Stomach (tissue), 9 donors: ENCODE measurements around the gene SDC3. TPM values are rescaled to one million over a fixed set of nuclear protein-coding genes. Genes with fewer than 3 reads are reported as not detected.

ENCODE experiments used
- DNase-seq, 2 donors: peaks; one replicate each; pipeline versions ENCODE4 v3.0.0 to v3.0.0-alpha.2; 2013 to 2019
- H3K27ac ChIP-seq, 5 donors: fragments of 200-600 bp in 4 of 5; sonication (generic) in 4 of 5; one replicate each; pipeline ENCODE4 v1.5.1; 2013 to 2019; ENCODE audit warnings: mild to moderate bottlenecking in 1 of 5, moderate library complexity in 1 of 5
- H3K27me3 ChIP-seq, 3 donors: fragments of 200-600 bp; sonication (generic); one replicate each; pipeline ENCODE4 v1.5.1; 2017 to 2019; ENCODE audit warnings: mixed run types in 1 of 3
- H3K36me3 ChIP-seq, 4 donors: fragments of 200-600 bp; sonication (generic); 1 replicate in 3 of 4; 2 replicates in 1 of 4; pipeline ENCODE4 v1.5.1; 2016 to 2019
- H3K4me1 ChIP-seq, 4 donors: fragments of 200-600 bp; sonication (generic); one replicate each; pipeline ENCODE4 v1.5.1; 2016 to 2019
- H3K4me3 ChIP-seq, 4 donors: fragments of 200-600 bp; sonication (generic) in 3 of 4; one replicate each; pipeline ENCODE4 v1.5.1; 2016 to 2019; ENCODE audit warnings: mild to moderate bottlenecking in 1 of 4
- H3K9me3 ChIP-seq, 4 donors: fragments of 200-600 bp; sonication (generic); one replicate each; pipeline ENCODE4 v1.5.1; 2016 to 2019
- EP300 ChIP-seq: sonication (generic); formaldehyde crosslinking; IDR thresholded peaks from one replicate; pipeline ENCODE4 v1.6.1; 2017; ENCODE audit warnings: antibody characterized with exemption
- POLR2A ChIP-seq, 4 donors: fragments of 450-650 bp; IDR thresholded peaks; one replicate each; pipeline ENCODE4 v1.6.1; 2016; ENCODE audit warnings: antibody characterized with exemption in 4 of 4, control low read depth in 2 of 4, mild to moderate bottlenecking in 1 of 4, moderate library complexity in 1 of 4
- POLR2AphosphoS5 ChIP-seq, 3 donors: sonication (generic); formaldehyde crosslinking; IDR thresholded peaks; one replicate each; pipeline ENCODE4 v1.6.1; 2016; ENCODE audit warnings: antibody characterized with exemption in 3 of 3
- WGBS, 5 donors: extraction: QIAGEN DNeasy Blood & Tissue Kit in 3 of 5; methylation state at CpG; one replicate each; pipeline versions ENCODE4 v1.1.5 to v1.1.7; 2013 to 2018; 5-methylcytosine and 5-hydroxymethylcytosine counted together
- intact Hi-C: fragments of 100-400 bp; cut with DNase I; formaldehyde crosslinking; loops from one replicate; pipeline ENCODE4 v1.15.1; 2023; ENCODE audit warnings: low total_unique reads
- polyA plus RNA-seq, 3 donors: library from polyadenylated mRNA; stranded (reverse); fragments of 200-250 nt; gene quantifications; one replicate each; pipeline ENCODE4 v1.2.3, GENCODE V29; 2013
- total RNA-seq, 5 donors: library from RNA; depleted of rRNA; stranded (reverse); fragments of >200 nt; gene quantifications; one replicate each; pipeline versions ENCODE4 v1.1.0 to v1.2.3, GENCODE V29; 2014 to 2016
- TF ChIP-seq, protein P1 (sequence below), 7 experiments: fragments of 450-650 bp in 4 of 7; fragments of 200-600 bp in 3 of 7; sonication (generic) in 3 of 7; IDR thresholded peaks; one replicate each; pipeline ENCODE4 v1.5.1; 2016 to 2019; ENCODE audit warnings: antibody characterized with exemption in 7 of 7, control low read depth in 2 of 7, mild to moderate bottlenecking in 1 of 7
- donor health status: healthy with polysubstance abuse.
- donor health status: Bipolar disorder and iron deficiency.
- donor health status: healthy.

The SDC3 gene
- total and polyA plus RNA-seq, 8 donors, result 0.58 to 47.2 (median 15.2) TPM

DNA sequence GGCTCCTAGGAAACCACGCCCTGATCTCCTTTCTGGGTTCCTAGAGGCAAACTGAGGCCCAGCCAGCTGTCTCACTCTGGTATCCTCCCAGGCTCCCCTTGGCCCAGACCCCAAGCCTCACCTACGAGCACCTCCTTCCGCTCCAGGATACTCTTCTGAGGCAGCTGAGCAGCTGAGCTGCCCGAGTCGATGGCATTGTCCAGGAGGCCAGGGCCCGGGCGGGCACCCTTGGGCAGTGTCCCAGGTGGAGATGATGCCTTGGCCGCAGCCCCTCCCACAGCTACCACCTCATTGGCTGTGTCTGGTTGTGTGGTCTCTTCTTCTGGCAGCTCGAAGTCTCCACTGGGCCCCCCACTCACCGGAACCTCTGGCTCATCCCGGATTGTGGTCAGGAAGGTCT, 34.4 kb downstream of the SDC3 start:
- intact Hi-C loops, result no loop called here
- peaks cover 21 to 60% (median 44%) of the 10 kb centered on the region in 4 donors for H3K36me3 ChIP-seq
- no peak overlapping the region for H3K4me3 ChIP-seq
- no peaks in the 10 kb centered on the region for H3K27me3 ChIP-seq
- 87 to 97% (median 95%) methylated on average over 9 to 11 of the region's 11 CpGs for WGBS, 5 donors
- peaks cover 7 to 8% (median 7%) of the 10 kb centered on the region in 4 donors for H3K9me3 ChIP-seq
- H3K4me1 ChIP-seq, result peaks cover 7 to 28% (median 20%) of the 10 kb centered on the region in 4 donors
- no peak for DNase-seq
- TF ChIP-seq POLR2AphosphoS5 (IDR thresholded peaks at IDR 0.05) (no peak), POLR2A (IDR thresholded peaks at IDR 0.05) (no peak), EP300 (no peak)
- TF ChIP-seq, protein P1, sequence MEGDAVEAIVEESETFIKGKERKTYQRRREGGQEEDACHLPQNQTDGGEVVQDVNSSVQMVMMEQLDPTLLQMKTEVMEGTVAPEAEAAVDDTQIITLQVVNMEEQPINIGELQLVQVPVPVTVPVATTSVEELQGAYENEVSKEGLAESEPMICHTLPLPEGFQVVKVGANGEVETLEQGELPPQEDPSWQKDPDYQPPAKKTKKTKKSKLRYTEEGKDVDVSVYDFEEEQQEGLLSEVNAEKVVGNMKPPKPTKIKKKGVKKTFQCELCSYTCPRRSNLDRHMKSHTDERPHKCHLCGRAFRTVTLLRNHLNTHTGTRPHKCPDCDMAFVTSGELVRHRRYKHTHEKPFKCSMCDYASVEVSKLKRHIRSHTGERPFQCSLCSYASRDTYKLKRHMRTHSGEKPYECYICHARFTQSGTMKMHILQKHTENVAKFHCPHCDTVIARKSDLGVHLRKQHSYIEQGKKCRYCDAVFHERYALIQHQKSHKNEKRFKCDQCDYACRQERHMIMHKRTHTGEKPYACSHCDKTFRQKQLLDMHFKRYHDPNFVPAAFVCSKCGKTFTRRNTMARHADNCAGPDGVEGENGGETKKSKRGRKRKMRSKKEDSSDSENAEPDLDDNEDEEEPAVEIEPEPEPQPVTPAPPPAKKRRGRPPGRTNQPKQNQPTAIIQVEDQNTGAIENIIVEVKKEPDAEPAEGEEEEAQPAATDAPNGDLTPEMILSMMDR (IDR thresholded peaks at IDR 0.05), result no peak
- no peak overlapping the region for H3K27ac ChIP-seq

DNA sequence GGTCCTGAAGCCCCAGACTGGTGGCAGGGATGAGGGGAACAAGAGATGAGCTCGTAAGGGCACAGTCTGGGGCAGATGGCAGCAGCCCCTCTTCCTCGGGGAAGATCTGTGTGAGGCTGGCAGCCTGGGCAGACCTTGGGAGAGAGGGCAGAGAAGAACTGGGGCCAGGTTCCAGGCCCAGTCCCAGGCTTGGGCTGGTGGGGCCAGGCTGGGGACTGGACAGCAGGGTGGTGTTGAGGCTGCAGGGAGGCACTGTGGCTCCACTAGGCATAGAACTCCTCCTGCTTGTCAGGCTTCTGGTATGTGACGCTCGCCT, 35.7 kb downstream of the SDC3 start:
- Histone ChIP-seq H3K4me1 (peaks cover 0 to 15% (median 12%) of the 10 kb centered on the region in 4 donors), H3K27me3 (no peaks in the 10 kb centered on the region), H3K4me3 (no peak overlapping the region), H3K27ac (no peak overlapping the region), H3K36me3 (peaks cover 21 to 60% (median 44%) of the 10 kb centered on the region in 4 donors), H3K9me3 (peaks cover 7 to 8% (median 7%) of the 10 kb centered on the region in 4 donors)
- WGBS, 5 donors, result 88 to 100% (median 96%) methylated on average over 3 to 4 of the region's 4 CpGs
- no peak for DNase-seq
- intact Hi-C loops, result no loop called here
- no peak for TF ChIP-seq POLR2A (IDR thresholded peaks at IDR 0.05)
- no peak for TF ChIP-seq EP300
- no peak for TF ChIP-seq POLR2AphosphoS5 (IDR thresholded peaks at IDR 0.05)
- TF ChIP-seq, protein P1 (IDR thresholded peaks at IDR 0.05), result no peak

DNA sequence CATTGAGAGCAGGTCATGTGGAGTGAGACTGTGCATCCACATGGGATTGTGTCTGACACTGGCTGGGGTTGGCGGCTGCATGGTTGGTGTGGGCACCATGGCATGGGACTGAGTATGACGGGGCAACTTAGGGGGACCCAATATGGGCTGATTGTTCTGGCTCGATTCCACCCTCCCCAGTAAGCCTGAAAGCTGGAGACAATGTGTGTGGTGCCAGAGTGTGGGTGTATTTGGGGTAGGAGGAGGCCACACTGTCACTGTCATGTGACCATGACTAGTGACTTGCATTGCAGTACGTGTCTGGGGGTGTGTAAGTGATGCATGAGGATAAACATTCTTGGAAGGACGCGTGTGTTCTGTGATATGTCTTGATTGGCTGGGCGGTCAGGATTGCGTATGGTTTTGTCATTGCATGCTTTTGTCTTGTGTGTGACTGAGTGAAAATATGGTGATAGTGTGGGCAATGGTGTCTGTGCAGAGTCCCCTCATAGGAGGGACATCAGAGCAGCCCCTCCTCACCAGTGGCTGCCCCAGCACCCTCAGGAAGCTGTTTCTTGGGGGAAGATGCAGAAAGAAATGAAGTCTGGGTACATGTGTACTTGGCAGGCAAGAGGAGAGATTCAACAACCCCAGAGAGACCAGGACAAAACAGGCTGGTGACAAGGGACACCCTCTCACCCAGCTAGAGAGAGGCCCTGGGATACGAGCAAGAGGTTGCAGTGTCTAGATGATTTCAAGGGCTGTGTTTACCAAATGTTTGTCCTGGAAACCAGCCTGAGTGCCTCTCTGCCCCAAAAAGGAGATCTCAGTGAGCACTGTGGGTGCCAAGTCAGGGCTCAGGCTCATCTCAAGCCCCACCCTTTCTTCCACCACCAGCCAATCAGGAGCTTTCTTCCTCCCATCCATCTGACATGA, 36.3 kb downstream of the SDC3 start:
- peaks cover 0 to 9% (median 7%) of the 10 kb centered on the region in 4 donors for H3K4me1 ChIP-seq
- no peaks in the 10 kb centered on the region for H3K27me3 ChIP-seq
- intact Hi-C loops, result no loop called here
- H3K36me3 ChIP-seq, result peaks cover 21 to 60% (median 44%) of the 10 kb centered on the region in 4 donors
- TF ChIP-seq POLR2A (IDR thresholded peaks at IDR 0.05), result no peak
- TF ChIP-seq, protein P1 (IDR thresholded peaks at IDR 0.05), result no peak
- TF ChIP-seq EP300, result no peak
- TF ChIP-seq POLR2AphosphoS5 (IDR thresholded peaks at IDR 0.05), result no peak
- H3K9me3 ChIP-seq, result peaks cover 7 to 8% (median 7%) of the 10 kb centered on the region in 4 donors
- H3K4me3 ChIP-seq, result no peak overlapping the region
- 84 to 95% (median 90%) methylated on average over 9 of the region's 9 CpGs for WGBS, 5 donors
- no peak overlapping the region for H3K27ac ChIP-seq
- no peak for DNase-seq

DNA sequence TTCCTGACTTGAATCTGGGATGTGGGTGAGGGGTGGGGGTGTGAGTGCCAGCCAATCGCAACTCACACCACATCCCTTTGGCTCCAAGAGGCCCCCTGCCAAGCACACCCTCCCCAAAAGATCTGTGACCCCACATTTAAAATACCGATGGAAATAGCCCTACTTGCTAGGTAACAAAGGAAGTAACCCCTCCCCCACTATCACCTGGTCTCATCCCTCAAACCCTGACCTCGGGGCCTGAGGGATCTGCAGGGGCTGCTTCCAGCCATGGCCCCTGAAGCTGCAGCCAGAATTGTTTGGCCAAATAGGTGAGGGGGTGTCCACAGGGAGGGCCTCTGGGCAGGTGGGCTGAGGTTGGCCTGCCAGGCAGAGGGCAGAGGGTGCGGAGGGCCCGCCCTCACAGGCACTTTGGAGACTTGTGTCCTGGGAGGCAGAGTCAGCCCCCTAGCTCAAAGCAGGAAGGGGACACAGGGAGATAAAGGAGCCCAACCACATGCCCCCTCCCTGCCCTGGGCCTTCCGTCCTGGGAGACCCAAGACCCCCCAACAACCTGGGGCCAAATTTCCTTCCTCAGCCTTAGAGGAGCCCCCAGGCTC, 37.2 kb downstream of the SDC3 start:
- WGBS, 5 donors, result 80 to 89% (median 82%) methylated on average over 6 of the region's 6 CpGs
- intact Hi-C loops, result no loop called here
- no peaks in the 10 kb centered on the region for H3K27me3 ChIP-seq
- H3K36me3 ChIP-seq, result peaks cover 21 to 53% (median 39%) of the 10 kb centered on the region in 4 donors
- no peak for TF ChIP-seq EP300
- TF ChIP-seq, protein P1 (IDR thresholded peaks at IDR 0.05), result no peak
- no peak for TF ChIP-seq POLR2A (IDR thresholded peaks at IDR 0.05)
- peaks cover 7 to 8% (median 7%) of the 10 kb centered on the region in 4 donors for H3K9me3 ChIP-seq
- DNase-seq, result no peak
- H3K4me3 ChIP-seq, result no peak overlapping the region
- no peak overlapping the region for H3K27ac ChIP-seq
- no peaks in the 10 kb centered on the region for H3K4me1 ChIP-seq
